GM12875 (cell line): ENCODE measurements around the gene CACNA1C.
"Not testable (repeated sequence)": the region's sequence is repeated elsewhere in the genome, so short reads cannot be mapped to it uniquely, and the experiment has no call there.

Experiments
- H3K4me3 ChIP-seq: one replicate; pipeline ENCODE4 v1.5.1; 2011; ENCODE audit warnings: low read depth, low read length, control low read depth
- TF ChIP-seq, protein P1 (sequence below): IDR thresholded peaks from 2 replicates; pipeline ENCODE4 v1.5.1; 2011; ENCODE audit warnings: low read depth, mild to moderate bottlenecking, control low read depth, inconsistent platforms, low read length, moderate library complexity, borderline replicate concordance; ENCODE audit not compliant: insufficient read depth

The CACNA1C gene

GRCh38 chr12:2095878-2096277, 43.1 kb downstream of the CACNA1C start:
- TF ChIP-seq, protein P1, sequence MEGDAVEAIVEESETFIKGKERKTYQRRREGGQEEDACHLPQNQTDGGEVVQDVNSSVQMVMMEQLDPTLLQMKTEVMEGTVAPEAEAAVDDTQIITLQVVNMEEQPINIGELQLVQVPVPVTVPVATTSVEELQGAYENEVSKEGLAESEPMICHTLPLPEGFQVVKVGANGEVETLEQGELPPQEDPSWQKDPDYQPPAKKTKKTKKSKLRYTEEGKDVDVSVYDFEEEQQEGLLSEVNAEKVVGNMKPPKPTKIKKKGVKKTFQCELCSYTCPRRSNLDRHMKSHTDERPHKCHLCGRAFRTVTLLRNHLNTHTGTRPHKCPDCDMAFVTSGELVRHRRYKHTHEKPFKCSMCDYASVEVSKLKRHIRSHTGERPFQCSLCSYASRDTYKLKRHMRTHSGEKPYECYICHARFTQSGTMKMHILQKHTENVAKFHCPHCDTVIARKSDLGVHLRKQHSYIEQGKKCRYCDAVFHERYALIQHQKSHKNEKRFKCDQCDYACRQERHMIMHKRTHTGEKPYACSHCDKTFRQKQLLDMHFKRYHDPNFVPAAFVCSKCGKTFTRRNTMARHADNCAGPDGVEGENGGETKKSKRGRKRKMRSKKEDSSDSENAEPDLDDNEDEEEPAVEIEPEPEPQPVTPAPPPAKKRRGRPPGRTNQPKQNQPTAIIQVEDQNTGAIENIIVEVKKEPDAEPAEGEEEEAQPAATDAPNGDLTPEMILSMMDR: no peak
- H3K4me3 ChIP-seq: no peak overlapping the region

- TF ChIP-seq, protein P1: no peak
- no peak overlapping the region for H3K4me3 ChIP-seq
Measured at GRCh38 chr12:2097617-2098016, 44.8 kb downstream of the CACNA1C start.

DNA sequence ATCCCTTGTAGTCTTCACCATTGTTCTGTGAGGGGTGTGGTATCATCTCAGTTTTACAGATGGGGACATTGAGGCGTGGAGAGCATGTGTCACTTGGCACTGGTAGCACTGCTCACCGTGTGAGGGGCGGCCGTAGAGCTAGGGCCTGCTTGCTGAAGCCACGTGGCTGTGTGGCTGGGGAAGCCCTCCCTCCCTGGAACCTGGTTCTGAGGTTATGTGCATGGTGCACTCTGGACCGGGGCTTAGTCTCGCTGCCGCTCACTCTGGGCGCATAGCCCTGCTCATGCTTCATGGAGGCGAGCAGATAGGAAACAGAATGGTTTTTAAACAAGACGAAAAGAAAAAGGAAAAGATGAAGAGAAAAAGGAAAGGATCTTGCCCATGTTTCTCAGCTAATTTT, 46.1 kb downstream of the CACNA1C start:
- TF ChIP-seq, protein P1: no peak
- H3K4me3 ChIP-seq: no peak overlapping the region

- TF ChIP-seq, protein P1: no peak
- no peak overlapping the region for H3K4me3 ChIP-seq
Measured at GRCh38 chr12:2099595-2099994, 46.8 kb downstream of the CACNA1C start.

DNA sequence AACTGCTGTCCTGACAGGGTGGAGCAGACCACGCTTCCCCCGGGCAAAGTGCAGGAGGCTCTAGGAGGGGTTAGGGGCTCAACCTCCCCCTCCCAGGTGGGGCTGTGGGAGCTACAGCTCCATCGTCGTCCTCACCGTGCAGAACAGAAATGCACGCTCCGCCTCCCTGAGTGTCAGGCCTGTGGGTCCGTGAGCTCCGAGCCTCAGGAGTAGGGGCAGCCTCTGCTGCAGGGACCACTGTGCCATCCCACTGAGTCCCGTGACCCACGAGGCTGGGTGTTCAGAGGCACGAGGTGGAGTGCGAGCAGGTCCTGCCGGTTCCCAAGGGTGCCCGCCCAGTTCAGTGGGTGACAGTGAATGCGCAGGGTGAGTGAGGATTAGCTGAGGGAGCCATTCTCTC, 48.6 kb downstream of the CACNA1C start:
- TF ChIP-seq, protein P1: no peak
- no peak overlapping the region for H3K4me3 ChIP-seq

DNA sequence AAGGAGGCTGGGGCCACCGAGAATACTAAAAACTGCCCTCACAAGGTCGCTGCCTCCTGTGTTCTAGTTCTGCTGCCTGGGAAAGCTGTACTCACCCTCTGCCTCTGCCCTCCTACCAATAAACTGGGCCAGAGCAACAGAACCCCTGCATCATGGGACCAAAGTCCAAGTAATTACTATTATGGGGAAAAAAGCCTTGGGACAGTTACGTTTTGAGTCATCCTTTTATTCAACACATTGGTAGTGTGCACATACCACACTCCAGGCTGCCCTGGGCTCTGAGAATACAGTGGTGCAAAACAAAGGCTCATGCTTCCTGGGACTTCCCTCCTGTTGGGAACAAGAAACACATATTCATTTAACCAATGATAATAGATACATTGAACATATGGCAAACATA, 49.0 kb downstream of the CACNA1C start:
- TF ChIP-seq, protein P1: no peak
- H3K4me3 ChIP-seq: no peak overlapping the region

DNA sequence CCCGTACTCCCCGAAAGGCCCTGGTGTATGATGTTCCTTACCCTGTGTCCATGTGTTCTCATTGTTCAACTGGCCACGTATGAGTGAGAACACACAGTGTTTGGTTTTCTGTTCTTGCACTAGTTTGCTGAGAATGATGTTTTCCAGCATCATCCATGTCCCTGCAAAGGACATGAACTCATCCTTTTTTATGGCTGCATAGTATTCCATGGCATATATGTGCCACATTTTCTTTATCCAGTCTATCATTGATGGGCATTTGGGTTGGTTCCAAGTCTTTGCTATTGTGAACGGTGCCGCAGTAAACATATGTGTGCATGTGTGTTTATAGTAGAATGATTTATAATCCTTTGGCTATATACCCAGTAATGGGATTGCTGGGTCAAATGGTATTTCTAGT, 49.9 kb downstream of the CACNA1C start:
- H3K4me3 ChIP-seq: not testable (repeated sequence)

- H3K4me3 ChIP-seq: not testable (repeated sequence)
Measured at GRCh38 chr12:2105387-2105786, 52.6 kb downstream of the CACNA1C start.
